Testis (tissue), 2 donors: ENCODE results near the gene PPHLN1.

ENCODE experiments used
- CTCF ChIP-seq, 3 experiments: fragments of 450-650 bp in 2 of 3; fragments of 200-600 bp in 1 of 3; sonication (generic) in 1 of 3; IDR thresholded peaks; one replicate each; pipeline ENCODE4 v1.5.1; 2016 to 2019; ENCODE audit warnings: antibody characterized with exemption in 3 of 3, mild to moderate bottlenecking in 2 of 3, moderate library complexity in 1 of 3
- POLR2A ChIP-seq: fragments of 450-650 bp; IDR thresholded peaks from one replicate; pipeline ENCODE4 v1.6.1; 2017; ENCODE audit warnings: antibody characterized with exemption, mild to moderate bottlenecking, moderate library complexity

GRCh38 chr12:42320796-42321195 is 5.2 kb upstream of the PPHLN1 start:
- TF ChIP-seq CTCF (IDR thresholded peaks at IDR 0.05) (no peak), POLR2A (no peak)
